Skeletal muscle cell (primary cell): ENCODE data around the gene LRRFIP2.

Source experiments
- DNase-seq: peaks from one replicate; pipeline ENCODE4 v3.0.0-alpha.2; 2010; ENCODE audit warnings: low read depth
- H3K4me3 ChIP-seq: 2 replicates; pipeline ENCODE4 v1.5.1; 2011; ENCODE audit warnings: low read depth, mild to moderate bottlenecking, control low read depth, low read length, moderate library complexity

The LRRFIP2 gene

GRCh38 chr3:37039161-37039846 is 135.1 kb downstream of the LRRFIP2 start:
- H3K4me3 ChIP-seq, result no peak overlapping the region
- DNase-seq, result no peak

- no peak overlapping the region for H3K4me3 ChIP-seq
- DNase-seq, result no peak
Measured at GRCh38 chr3:37037352-37037751, 137.0 kb downstream of the LRRFIP2 start.

- no peak overlapping the region for H3K4me3 ChIP-seq
- no peak for DNase-seq
Measured at GRCh38 chr3:37032961-37033360, 141.4 kb downstream of the LRRFIP2 start.

- no peak for DNase-seq
- H3K4me3 ChIP-seq, result no peak overlapping the region
Measured at GRCh38 chr3:37031096-37031682, 143.2 kb downstream of the LRRFIP2 start.

GRCh38 chr3:37030588-37030987 is 143.8 kb downstream of the LRRFIP2 start:
- DNase-seq, result no peak
- no peak overlapping the region for H3K4me3 ChIP-seq

GRCh38 chr3:37029516-37030163 is 144.7 kb downstream of the LRRFIP2 start:
- DNase-seq, result no peak
- H3K4me3 ChIP-seq, result no peak overlapping the region

- H3K4me3 ChIP-seq, result no peak overlapping the region
- no peak for DNase-seq
Measured at GRCh38 chr3:37029111-37029510, 145.3 kb downstream of the LRRFIP2 start.

- no peak overlapping the region for H3K4me3 ChIP-seq
- no peak for DNase-seq
Measured at GRCh38 chr3:37028329-37028728, 146.1 kb downstream of the LRRFIP2 start.

GRCh38 chr3:37026851-37027250 is 147.5 kb downstream of the LRRFIP2 start:
- H3K4me3 ChIP-seq, result no peak overlapping the region
- no peak for DNase-seq

- no peak overlapping the region for H3K4me3 ChIP-seq
- DNase-seq, result no peak
Measured at GRCh38 chr3:37025561-37026335, 148.6 kb downstream of the LRRFIP2 start.

GRCh38 chr3:37024820-37025405 is 149.5 kb downstream of the LRRFIP2 start:
- no peak overlapping the region for H3K4me3 ChIP-seq

GRCh38 chr3:37024092-37024491 is 150.3 kb downstream of the LRRFIP2 start:
- no peak for DNase-seq
- no peak overlapping the region for H3K4me3 ChIP-seq

More at GRCh38 chr3:37024820-37025405, 149.5 kb downstream of the LRRFIP2 start:
- DNase-seq, result no peak

GRCh38 chr3:37017683-37018082 is 156.7 kb downstream of the LRRFIP2 start:
- DNase-seq, result no peak
- no peak overlapping the region for H3K4me3 ChIP-seq

- H3K4me3 ChIP-seq, result no peak overlapping the region
Measured at GRCh38 chr3:37016903-37017302, 157.5 kb downstream of the LRRFIP2 start.

GRCh38 chr3:37015642-37016041 is 158.7 kb downstream of the LRRFIP2 start:
- no peak overlapping the region for H3K4me3 ChIP-seq
- DNase-seq, result no peak

More at GRCh38 chr3:37016903-37017302, 157.5 kb downstream of the LRRFIP2 start:
- no peak for DNase-seq

- DNase-seq, result no peak
- no peak overlapping the region for H3K4me3 ChIP-seq
Measured at GRCh38 chr3:37014620-37015019, 159.8 kb downstream of the LRRFIP2 start.
